HEK293T (cell line): ENCODE measurements around the gene DES.

Source experiments
- CTCF ChIA-PET: fragments of 350-600 bp; formaldehyde crosslinking; extraction: SDS; loops from one replicate; lab custom pipeline; 2021; ENCODE audit warnings: antibody characterized with exemption, inconsistent platforms; lab: Yijun Ruan, JAX
- POLR2A ChIA-PET: fragments of 350-600 bp; formaldehyde crosslinking; extraction: SDS; loops from one replicate; lab custom pipeline; 2020; ENCODE audit warnings: antibody characterized with exemption, inconsistent platforms; lab: Yijun Ruan, JAX
- DNase-seq: peaks from one replicate; pipeline ENCODE4 v3.0.0; 2012; ENCODE audit warnings: mixed read lengths; ENCODE audit errors: extremely low spot score
- ARNT ChIP-seq: fragments of 450-650 bp; IDR thresholded peaks from 2 replicates; pipeline ENCODE4 v1.6.1; 2017; ENCODE audit warnings: mild to moderate bottlenecking
- BHLHE40 ChIP-seq: fragments of 450-650 bp; IDR thresholded peaks from 2 replicates; pipeline ENCODE4 v1.6.1; 2016; ENCODE audit warnings: mild to moderate bottlenecking, moderate library complexity, borderline replicate concordance
- CTBP1 ChIP-seq: fragments of 450-650 bp; IDR thresholded peaks from 2 replicates; pipeline ENCODE4 v1.6.1; 2016; ENCODE audit warnings: borderline replicate concordance
- ELF4 ChIP-seq: fragments of 450-650 bp; IDR thresholded peaks from 2 replicates; pipeline ENCODE4 v1.6.1; 2017; ENCODE audit warnings: antibody characterized with exemption
- FOXA1 ChIP-seq: fragments of 450-650 bp; IDR thresholded peaks from 2 replicates; pipeline ENCODE4 v1.6.1; 2016; ENCODE audit warnings: mild to moderate bottlenecking
- FOXK2 ChIP-seq: fragments of 450-650 bp; IDR thresholded peaks from 2 replicates; pipeline ENCODE4 v1.6.1; 2016; ENCODE audit warnings: mild to moderate bottlenecking
- FOXM1 ChIP-seq: fragments of 450-650 bp; IDR thresholded peaks from 2 replicates; pipeline ENCODE4 v1.6.1; 2017; ENCODE audit warnings: mild to moderate bottlenecking, borderline replicate concordance
- HDGF ChIP-seq: fragments of 450-650 bp; IDR thresholded peaks from 2 replicates; pipeline ENCODE4 v1.6.1; 2017; ENCODE audit warnings: antibody characterized with exemption, borderline replicate concordance
- L3MBTL2 ChIP-seq: fragments of 450-650 bp; conservative IDR thresholded peaks from 2 replicates; pipeline ENCODE4 v1.6.1; 2016; ENCODE audit warnings: mild to moderate bottlenecking
- LEF1 ChIP-seq: fragments of 450-650 bp; IDR thresholded peaks from 2 replicates; pipeline ENCODE4 v1.6.1; 2017; ENCODE audit warnings: mild to moderate bottlenecking, borderline replicate concordance
- NFRKB ChIP-seq: fragments of 450-650 bp; IDR thresholded peaks from 2 replicates; pipeline ENCODE4 v1.6.1; 2016; ENCODE audit warnings: mild to moderate bottlenecking, moderate library complexity
- PKNOX1 ChIP-seq: fragments of 450-650 bp; IDR thresholded peaks from 2 replicates; pipeline ENCODE4 v1.6.1; 2016
- SP1 ChIP-seq: fragments of 450-650 bp; IDR thresholded peaks from 2 replicates; pipeline ENCODE4 v1.6.1; 2017
- SUZ12 ChIP-seq: fragments of 450-650 bp; IDR thresholded peaks from 2 replicates; pipeline ENCODE4 v1.6.1; 2016; ENCODE audit warnings: mild to moderate bottlenecking
- TARDBP ChIP-seq: fragments of 450-650 bp; IDR thresholded peaks from 2 replicates; pipeline ENCODE4 v1.6.1; 2016
- ZNF384 ChIP-seq: fragments of 450-650 bp; IDR thresholded peaks from 2 replicates; pipeline ENCODE4 v1.6.1; 2016

DES gene

GRCh38 chr2:219462349-219462748 is 44.2 kb downstream of the DES start:
- DNase-seq: no peak
- TF ChIP-seq L3MBTL2 (no peak), FOXK2 (no peak)
- CTCF ChIA-PET: interaction anchor here (0.7 to 0.9 kb wide), 2 partner anchors 9 to 36 kb away, joined by 4 read pairs; partner anchors contain the start of gene GMPPA
- POLR2A ChIA-PET: no interaction called here

GRCh38 chr2:219464286-219465032 is 46.3 kb downstream of the DES start:
- POLR2A ChIA-PET: no interaction called here
- DNase-seq: no peak
- CTCF ChIA-PET: interaction anchor here (1.1 to 1.9 kb wide), 3 partner anchors 46 to 76 kb away, joined by 3 to 5 read pairs (median 3); no protein-coding TSS in a partner anchor
- TF ChIP-seq L3MBTL2: no peak
- TF ChIP-seq PKNOX1: no peak
- TF ChIP-seq FOXM1: no peak
- no peak for TF ChIP-seq FOXA1
- no peak for TF ChIP-seq HDGF
- TF ChIP-seq BHLHE40: no peak
- no peak for TF ChIP-seq ELF4
- TF ChIP-seq LEF1: no peak

GRCh38 chr2:219465659-219466561 is 47.7 kb downstream of the DES start:
- no peak for DNase-seq
- TF ChIP-seq ZNF384 (no peak), TARDBP (no peak), CTBP1 (no peak), FOXA1 (no peak), BHLHE40 (no peak), LEF1 (no peak)
- CTCF ChIA-PET: no interaction called here
- POLR2A ChIA-PET: no interaction called here

DNA sequence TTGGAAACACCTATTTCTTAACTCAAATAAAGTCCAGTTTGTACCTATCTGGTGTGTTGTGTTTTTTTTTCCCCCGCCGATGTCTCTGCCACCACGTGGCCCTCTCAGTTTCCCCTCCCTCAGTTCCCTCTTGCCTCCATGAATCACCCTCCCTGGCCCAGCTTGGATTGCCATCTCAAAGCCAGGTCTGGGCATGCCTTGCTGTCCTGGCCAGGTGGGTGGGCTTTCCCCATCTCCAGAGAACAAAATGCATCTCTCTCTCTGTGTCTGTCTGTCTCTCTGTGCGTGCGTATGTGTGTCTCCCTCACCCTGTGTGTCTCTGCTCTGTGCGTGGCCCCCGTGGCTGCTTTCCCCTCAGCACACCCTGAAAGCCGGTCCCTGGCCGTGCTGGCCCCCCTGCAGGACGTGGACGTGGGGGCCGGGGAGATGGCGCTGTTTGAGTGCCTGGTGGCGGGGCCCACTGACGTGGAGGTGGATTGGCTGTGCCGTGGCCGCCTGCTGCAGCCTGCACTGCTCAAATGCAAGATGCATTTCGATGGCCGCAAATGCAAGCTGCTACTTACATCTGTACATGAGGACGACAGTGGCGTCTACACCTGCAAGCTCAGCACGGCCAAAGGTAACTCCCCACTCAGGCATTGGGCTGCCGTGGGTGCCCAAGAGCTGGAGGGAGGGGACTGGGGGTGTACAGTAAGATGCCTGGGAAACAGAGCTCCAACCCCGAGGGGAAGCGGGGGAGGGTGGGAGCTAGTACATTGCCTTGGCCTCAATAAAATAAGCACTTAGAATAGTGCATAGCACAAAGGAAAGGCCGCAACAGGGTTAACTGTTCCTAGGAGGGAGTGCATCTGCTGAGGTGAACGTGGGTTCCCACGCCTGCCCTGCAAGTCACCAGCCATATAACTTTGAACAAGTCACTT is 48.9 kb downstream of the DES start:
- POLR2A ChIA-PET: interaction anchor here (1.3 kb wide), 1 partner anchor 77 kb away, joined by 3 read pairs; the partner anchor contains the start of genes CHPF and TMEM198

GRCh38 chr2:219467736-219468075 is 49.5 kb downstream of the DES start:
- no peak for DNase-seq
- no peak for TF ChIP-seq ZNF384
- no peak for TF ChIP-seq FOXA1
- no peak for TF ChIP-seq TARDBP
- no peak for TF ChIP-seq BHLHE40
- no peak for TF ChIP-seq FOXM1
- TF ChIP-seq ARNT: no peak
- TF ChIP-seq SUZ12: no peak
- no peak for TF ChIP-seq PKNOX1
- TF ChIP-seq L3MBTL2: no peak
- TF ChIP-seq HDGF: no peak
- no peak for TF ChIP-seq CTBP1
- CTCF ChIA-PET: no interaction called here
- POLR2A ChIA-PET: interaction anchor here (1.3 kb wide), 1 partner anchor 76 kb away, joined by 3 read pairs; the partner anchor contains the start of genes CHPF and TMEM198

More for the DNA sequence above, 48.9 kb downstream of the DES start:
- DNase-seq: no peak
- CTCF ChIA-PET: interaction anchor here (0.5 kb wide), 1 partner anchor 64 kb away, joined by 3 read pairs; no protein-coding TSS in a partner anchor
- TF ChIP-seq BHLHE40 (no peak), HDGF (no peak), SUZ12 (no peak), TARDBP (no peak), PKNOX1 (no peak), ARNT (no peak), FOXA1 (no peak), LEF1 (no peak), CTBP1 (no peak), ELF4 (no peak), FOXM1 (no peak), L3MBTL2 (no peak), SP1 (no peak), ZNF384 (no peak), NFRKB (no peak), FOXK2 (no peak)
